ELF-1 (cell line): ENCODE data around the gene SPDYE3.
"Not testable (repeated sequence)": the region's sequence is repeated elsewhere in the genome, so short reads cannot be mapped to it uniquely, and the experiment has no call there.

Source experiments
- DNase-seq: peaks from one replicate; pipeline ENCODE4 v3.0.0-alpha.2; 2016; ENCODE audit warnings: low read depth, low spot score

SPDYE3 gene

GRCh38 chr7:100287191-100287969 is 20.1 kb upstream of the SPDYE3 start:
- not testable (repeated sequence) for DNase-seq

GRCh38 chr7:100288258-100288657 is 19.2 kb upstream of the SPDYE3 start:
- peak; percentile 30 for DNase-seq

DNA sequence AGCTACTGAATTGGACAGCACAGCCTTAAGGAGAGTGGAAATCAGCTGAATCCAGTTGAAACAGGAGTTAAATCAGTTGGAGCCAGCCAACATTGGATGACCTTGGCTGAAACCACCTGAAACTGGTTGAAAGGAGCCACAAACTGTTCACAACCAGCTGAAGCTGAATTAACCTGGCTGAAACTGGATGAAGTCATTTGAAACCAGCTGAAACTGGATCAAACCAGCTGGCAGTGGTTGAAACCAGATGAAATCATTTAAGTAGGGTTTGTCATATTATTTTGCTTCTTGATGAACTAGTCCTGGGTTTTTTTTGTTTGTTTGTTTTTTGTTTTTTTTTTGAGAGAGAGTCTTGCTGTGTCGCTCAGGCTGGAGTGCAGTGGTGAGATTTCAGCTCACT is 15.3 kb upstream of the SPDYE3 start:
- DNase-seq: not testable (repeated sequence)

GRCh38 chr7:100295269-100295668 is 12.2 kb upstream of the SPDYE3 start:
- DNase-seq: not testable (repeated sequence)

DNA sequence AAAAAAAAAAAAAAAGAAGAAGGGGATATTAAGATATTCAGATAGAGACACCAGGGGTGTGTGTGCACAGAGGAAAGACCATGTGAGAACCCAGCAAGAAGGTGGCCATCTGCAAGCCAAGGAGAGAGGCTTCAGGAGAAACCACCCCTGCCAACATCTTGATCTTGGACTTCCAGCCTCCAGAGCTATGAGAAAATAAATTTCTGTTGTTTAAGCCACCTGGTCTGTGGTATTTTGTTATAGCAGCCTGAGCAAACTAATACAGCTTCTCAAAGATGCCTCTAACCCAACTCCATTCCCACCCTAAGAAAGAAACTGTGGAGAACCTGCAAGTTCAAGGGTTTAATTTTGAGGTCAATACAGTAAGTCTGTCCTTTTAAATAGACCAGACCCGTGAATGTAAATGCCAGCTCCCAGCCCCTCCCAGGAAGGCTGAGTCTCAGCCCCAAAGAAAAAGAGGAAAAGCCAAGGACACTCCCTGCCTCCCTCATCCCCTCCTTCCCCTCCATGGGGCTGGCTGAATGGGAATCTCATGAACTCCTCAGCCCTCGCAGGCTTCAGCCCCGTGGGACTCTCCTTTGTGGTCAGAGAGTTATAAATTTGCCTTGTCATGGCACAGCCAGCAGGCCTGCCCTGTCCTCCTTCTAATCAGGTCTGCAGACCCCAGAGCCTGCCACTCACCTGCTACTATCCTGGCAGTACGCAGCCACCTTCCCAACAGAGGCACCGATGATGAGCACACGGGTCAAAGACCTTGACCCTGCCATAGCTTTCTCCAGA is 9.5 kb upstream of the SPDYE3 start:
- DNase-seq: not testable (repeated sequence)

DNA sequence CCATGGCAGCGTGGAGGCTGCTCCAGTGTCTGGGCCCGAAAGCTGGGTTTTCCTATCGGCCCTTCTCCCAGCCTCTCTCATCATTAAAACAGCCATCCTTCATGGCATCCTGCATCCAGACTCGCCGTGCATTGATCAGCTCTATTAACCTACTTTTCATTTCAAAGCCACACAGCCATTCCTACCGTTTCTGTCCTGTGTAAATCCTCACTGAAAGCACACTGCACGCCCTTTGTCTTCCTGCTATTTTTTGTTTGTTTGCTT is 8.9 kb upstream of the SPDYE3 start:
- DNase-seq: not testable (repeated sequence)

DNA sequence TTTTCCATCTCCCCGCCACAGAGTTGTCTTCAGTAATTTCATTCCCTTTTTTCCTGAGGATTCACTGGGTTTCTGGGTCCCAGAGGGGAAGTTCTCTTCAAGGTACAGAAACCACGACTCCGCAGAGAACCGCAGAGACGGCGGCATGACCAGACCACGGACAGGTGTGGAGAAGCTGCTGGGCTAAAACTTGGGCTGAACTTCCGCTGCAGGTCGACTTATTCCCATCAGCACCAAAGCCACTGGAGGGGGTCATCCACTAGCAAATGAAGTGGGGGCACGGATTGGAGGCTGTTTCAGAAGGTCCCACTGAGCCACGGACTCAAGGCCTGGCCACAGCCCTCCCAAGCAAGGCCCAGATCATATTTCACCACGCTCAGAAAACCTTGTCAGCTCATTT is 3.0 kb upstream of the SPDYE3 start:
- DNase-seq: not testable (repeated sequence)

DNA sequence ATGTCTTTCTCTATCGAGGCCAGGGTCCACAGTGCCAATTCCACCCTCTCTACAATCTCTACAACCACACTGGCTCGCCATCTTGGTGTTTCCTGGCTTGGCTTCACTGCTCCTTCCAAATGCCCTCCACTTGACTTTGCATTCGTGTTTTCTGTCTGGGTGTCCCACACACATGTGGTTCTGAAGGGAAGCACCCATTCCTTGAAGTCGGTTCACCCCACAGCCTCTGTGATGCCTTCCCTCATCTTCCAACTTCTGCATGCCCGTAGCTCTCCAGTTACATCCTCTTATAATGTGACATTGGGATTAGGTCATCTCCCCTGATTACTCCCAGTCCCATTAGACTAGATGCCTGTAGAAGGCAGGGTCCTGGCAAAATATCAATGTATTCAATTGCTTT is 10.8 kb downstream of the SPDYE3 start:
- not testable (repeated sequence) for DNase-seq

GRCh38 chr7:100321648-100322047 is 14.1 kb downstream of the SPDYE3 start:
- not testable (repeated sequence) for DNase-seq

DNA sequence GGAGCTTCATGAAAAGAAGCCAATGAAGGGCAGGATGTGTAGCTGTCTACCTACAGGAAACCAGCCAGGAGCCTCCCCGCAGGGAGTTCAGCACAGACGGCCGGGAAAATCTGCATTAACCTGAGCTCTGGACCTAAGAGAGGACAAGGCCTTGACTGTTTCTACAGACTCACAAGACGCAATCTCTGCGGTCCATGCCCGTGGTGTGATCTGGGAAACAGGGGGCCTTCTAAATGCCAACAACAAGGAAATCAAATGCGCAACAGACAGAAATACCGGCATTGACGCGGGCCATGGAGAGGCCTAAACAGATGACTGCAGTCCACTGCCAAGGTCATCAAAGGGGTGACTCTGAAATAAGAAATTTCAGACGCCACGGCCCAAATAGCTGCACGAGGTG is 16.7 kb downstream of the SPDYE3 start:
- DNase-seq: not testable (repeated sequence)

DNA sequence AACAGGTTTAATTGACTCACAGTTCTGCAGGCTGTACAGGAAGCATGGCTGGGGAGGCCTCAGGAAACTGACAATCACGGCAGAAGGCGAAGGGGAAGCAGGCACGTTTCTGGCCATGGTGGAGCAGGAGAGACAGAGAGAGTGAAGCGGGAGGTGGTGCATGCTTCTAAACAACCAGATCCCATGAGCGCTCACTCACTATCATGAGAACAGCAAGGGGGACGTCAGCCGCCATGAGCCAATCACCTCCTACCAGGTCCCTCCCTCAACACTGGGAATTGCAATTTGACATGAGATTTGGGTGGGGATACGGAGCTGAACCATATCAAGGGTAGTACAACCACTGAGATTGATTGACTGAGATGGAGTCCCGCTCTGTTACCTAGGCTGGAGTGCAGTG is 18.2 kb downstream of the SPDYE3 start:
- not testable (repeated sequence) for DNase-seq

- DNase-seq: not testable (repeated sequence)
Measured at GRCh38 chr7:100326914-100327313, 19.4 kb downstream of the SPDYE3 start.

- DNase-seq: peak; percentile 98
Measured at GRCh38 chr7:100335566-100336466, 28.3 kb downstream of the SPDYE3 start.

DNA sequence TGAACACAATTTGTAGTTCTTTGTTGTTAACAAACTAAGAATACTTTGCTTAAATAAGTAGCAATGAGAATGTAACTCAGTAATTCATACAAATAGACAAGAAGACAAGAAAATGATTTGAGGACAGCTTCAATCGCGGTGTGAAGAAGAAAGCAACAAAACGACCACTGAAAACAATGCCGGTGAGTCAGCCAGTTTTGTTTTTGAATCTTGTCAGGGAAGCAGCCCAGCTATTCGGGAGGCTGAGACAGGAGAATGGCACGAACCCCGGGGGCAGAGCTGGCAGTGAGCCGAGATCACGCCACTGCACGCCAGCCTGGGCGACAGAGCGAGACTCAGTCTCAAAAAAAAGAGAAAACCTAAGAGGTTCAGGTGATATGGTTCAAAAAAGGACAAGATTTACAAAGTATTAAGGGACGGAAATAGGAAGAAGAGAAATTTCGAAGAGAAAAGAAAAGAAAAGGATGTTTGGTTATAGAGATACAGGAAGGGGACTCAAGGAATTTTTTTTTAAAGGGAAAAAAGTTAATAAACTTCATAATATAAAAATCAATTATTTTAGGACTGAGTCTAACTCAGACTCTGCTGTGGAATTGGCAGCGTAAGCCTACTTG is 30.7 kb downstream of the SPDYE3 start:
- peak; percentile 40 for DNase-seq

DNA sequence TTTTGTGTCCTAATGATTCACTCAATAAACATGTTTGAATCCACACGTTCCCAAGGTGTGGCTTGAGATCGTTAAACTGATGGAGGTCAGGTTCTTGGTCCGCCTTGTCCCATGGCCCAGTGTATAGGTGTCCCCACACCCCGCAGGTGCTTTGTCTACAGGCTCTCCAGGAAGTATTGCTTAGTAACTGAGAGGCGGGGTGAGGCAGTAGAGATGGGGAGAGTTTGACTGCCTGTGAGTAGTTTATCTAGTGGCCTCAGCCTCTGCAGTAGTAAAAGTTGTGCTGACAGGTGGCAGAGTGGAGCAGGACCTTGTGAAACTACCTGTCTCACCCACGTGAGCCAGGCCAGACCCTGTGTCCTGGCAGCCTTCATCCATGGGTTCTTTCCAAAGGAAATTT is 33.8 kb downstream of the SPDYE3 start:
- DNase-seq: not testable (repeated sequence)

DNA sequence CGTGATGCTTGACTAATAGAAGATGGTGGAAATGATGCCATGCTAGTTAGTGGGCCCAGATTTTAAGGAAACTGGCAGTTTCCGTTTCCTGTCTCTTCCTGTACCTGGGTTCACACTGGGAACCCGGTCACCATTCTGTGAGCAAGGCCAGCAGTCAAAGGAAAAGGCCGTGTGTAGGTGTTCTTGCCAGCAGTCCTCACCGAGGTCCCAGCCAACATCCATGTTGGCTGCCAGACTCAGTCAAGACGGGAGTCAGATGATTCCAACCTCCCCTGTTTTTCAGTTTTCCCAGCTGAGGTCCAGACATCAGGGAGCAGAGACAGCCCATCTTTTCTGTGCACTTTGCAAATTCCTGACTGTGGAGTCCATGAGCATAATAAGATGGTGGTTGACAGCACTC is 35.3 kb downstream of the SPDYE3 start:
- no peak for DNase-seq

DNA sequence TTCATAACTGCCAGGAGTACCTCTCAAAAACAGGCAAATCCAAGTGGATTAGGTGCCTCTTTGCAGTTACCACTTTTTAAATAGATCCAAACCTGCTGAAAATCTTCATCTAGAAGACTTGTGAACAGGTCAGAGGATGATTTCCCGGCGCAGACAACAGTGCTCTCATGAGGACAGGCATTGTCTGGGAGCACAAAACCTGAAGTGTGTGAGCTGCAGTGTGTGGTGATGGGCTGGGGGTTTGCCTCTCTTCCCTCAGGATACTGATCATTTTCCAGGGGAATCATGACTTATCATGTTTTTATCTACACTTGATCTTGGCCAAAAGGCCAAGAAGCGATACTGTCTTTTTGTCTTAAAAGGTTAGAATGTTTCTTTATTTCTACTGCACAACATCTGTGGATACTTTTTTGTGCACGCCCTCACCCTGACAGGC is 36.6 kb downstream of the SPDYE3 start:
- DNase-seq: not testable (repeated sequence)

DNA sequence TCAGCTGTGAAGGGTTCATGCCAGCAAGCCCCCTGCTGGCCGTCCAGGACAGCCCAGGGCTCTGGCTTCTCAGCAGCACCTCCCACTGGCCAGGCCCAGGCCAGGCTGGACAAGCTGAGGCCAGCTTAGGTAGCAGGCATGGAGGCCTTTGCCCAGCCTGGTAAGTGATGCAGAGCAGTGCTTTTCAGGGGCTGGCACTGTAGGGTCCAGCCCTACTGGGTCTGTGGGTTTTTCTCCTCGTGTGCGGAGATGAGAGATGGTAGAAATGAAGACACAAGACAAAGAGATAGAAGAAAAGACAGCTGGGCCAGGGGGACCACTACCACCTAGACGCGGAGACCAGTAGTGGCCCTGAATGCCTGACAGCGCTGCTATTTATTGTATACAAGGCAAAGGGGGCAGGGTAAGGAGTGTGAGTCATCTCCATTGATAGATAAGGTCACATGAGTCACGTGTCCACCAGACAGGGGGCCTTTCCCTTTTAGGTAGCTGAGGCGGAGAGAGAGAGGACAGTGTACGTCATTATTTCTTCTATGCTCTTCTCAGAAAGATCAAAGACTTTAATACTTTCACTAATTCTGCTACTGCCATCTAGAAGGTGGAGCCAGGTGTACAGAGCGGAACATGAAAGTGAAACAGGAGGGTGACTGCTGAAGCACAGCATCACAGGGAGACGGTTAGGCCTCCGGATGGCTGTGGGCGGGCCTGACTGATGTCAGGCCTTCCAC is 37.2 kb downstream of the SPDYE3 start:
- peak; percentile 71 for DNase-seq

GRCh38 chr7:100345288-100345672 is 37.8 kb downstream of the SPDYE3 start:
- DNase-seq: not testable (repeated sequence)

GRCh38 chr7:100346921-100347320 is 39.4 kb downstream of the SPDYE3 start:
- no peak for DNase-seq

- DNase-seq: no peak
Measured at GRCh38 chr7:100348805-100349204, 41.3 kb downstream of the SPDYE3 start.
